Measurements from ENCODE around the gene HBM. TPM values are rescaled to one million over a fixed set of nuclear protein-coding genes. Genes with fewer than 3 reads are reported as not detected.
"Not testable (repeated sequence)": the region's sequence is repeated elsewhere in the genome, so short reads cannot be mapped to it uniquely, and the experiment has no call there.

Gene HBM
- total and polyA plus RNA-seq, 2 experiments from 2014 or later = not detected

DNA sequence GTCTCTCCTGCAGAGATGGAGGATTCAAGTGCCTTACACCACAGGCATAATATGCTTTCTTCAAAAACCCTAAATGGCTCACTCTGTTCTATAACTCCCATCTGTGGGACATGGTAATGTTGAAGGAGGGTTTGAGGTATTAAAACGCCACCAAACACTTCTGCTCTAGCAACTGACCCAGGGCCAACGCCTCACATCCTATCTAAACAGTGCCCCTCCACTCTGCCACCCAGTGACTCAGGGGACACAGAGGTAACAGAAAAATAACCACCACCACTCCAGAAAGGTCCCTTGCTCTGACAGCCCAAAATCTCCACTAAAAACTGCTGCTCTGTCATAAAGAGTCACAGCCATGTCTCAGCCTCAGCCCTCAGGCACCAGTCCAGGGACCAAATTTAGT is 45.0 kb upstream of the HBM start:
- no peaks in the 10 kb centered on the region for H3K27me3 ChIP-seq
- DNase-seq (ENCODE audit: low spot score) = no peak
- H3K4me2 ChIP-seq = no peak overlapping the region
- no peaks in the 10 kb centered on the region for H3K9me3 ChIP-seq (ENCODE audit: low read depth)
- no peaks in the 10 kb centered on the region for H3K36me3 ChIP-seq (replicated peaks; ENCODE audit: insufficient read depth, low read depth)
- no peaks in the 10 kb centered on the region for H3K4me1 ChIP-seq (ENCODE audit: insufficient read depth)
- WGBS (ENCODE audit: low lambda C conversion rate, missing lambda C conversion rate) = 95% methylated on average over 2 of the region's 2 CpGs
- H3K27ac ChIP-seq = no peak overlapping the region
- TF ChIP-seq EZH2 (IDR thresholded peaks at IDR 0.05; ENCODE audit: borderline replicate concordance) = no peak
- TF ChIP-seq, protein P1, sequence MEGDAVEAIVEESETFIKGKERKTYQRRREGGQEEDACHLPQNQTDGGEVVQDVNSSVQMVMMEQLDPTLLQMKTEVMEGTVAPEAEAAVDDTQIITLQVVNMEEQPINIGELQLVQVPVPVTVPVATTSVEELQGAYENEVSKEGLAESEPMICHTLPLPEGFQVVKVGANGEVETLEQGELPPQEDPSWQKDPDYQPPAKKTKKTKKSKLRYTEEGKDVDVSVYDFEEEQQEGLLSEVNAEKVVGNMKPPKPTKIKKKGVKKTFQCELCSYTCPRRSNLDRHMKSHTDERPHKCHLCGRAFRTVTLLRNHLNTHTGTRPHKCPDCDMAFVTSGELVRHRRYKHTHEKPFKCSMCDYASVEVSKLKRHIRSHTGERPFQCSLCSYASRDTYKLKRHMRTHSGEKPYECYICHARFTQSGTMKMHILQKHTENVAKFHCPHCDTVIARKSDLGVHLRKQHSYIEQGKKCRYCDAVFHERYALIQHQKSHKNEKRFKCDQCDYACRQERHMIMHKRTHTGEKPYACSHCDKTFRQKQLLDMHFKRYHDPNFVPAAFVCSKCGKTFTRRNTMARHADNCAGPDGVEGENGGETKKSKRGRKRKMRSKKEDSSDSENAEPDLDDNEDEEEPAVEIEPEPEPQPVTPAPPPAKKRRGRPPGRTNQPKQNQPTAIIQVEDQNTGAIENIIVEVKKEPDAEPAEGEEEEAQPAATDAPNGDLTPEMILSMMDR (IDR thresholded peaks at IDR 0.05; ENCODE audit: poor library complexity) = no peak
- TF ChIP-seq EZH2phosphoT487 (IDR thresholded peaks at IDR 0.05; ENCODE audit: low read depth, severe bottlenecking, unreplicated experiment) = no peak
- no peaks in the 10 kb centered on the region for H3K9me2 ChIP-seq (replicated peaks; ENCODE audit: insufficient read depth)
- no peak overlapping the region for H3K4me3 ChIP-seq
- H2AFZ ChIP-seq = no peak overlapping the region
- H4K20me1 ChIP-seq (ENCODE audit: insufficient read depth, poor library complexity, severe bottlenecking) = peaks cover 6% of the 10 kb centered on the region
- H3K79me2 ChIP-seq = peaks cover 3% of the 10 kb centered on the region

DNA sequence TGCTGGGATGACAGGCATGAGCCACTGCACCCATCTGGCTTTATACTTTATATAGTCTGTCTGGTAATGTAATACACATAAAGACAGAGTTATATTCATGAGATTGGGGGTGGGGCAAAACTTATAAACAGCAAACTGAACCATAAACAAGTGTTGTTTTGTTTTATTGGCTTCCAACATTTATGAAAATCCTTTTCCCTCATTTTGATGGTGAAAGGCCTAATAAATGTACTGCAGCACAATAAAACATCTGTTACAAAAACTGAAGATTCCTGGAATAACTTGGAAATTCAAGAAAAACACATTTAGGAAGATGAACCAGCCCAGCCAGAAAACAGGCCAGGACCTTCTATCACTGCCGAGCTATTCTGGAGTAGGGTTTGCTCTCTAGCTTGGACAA is 43.4 kb upstream of the HBM start:
- WGBS (ENCODE audit: low lambda C conversion rate, missing lambda C conversion rate) = 80% methylated on average over 1 of the region's 1 CpG
- H3K27ac ChIP-seq = peak overlapping the region; percentile 27
- no peaks in the 10 kb centered on the region for H3K9me3 ChIP-seq (ENCODE audit: low read depth)
- no peaks in the 10 kb centered on the region for H3K4me1 ChIP-seq (ENCODE audit: insufficient read depth)
- no peaks in the 10 kb centered on the region for H3K36me3 ChIP-seq (replicated peaks; ENCODE audit: insufficient read depth, low read depth)
- peaks cover 3% of the 10 kb centered on the region for H3K79me2 ChIP-seq
- H2AFZ ChIP-seq = no peak overlapping the region
- H4K20me1 ChIP-seq (ENCODE audit: insufficient read depth, poor library complexity, severe bottlenecking) = peaks cover 6% of the 10 kb centered on the region
- no peaks in the 10 kb centered on the region for H3K9me2 ChIP-seq (replicated peaks; ENCODE audit: insufficient read depth)
- H3K4me2 ChIP-seq = no peak overlapping the region
- DNase-seq (ENCODE audit: low spot score) = no peak
- H3K4me3 ChIP-seq = no peak overlapping the region
- TF ChIP-seq EZH2 (IDR thresholded peaks at IDR 0.05; ENCODE audit: borderline replicate concordance) = no peak
- TF ChIP-seq EZH2phosphoT487 (IDR thresholded peaks at IDR 0.05; ENCODE audit: low read depth, severe bottlenecking, unreplicated experiment) = no peak
- TF ChIP-seq, protein P1 (IDR thresholded peaks at IDR 0.05; ENCODE audit: poor library complexity) = no peak
- H3K27me3 ChIP-seq = no peaks in the 10 kb centered on the region

DNA sequence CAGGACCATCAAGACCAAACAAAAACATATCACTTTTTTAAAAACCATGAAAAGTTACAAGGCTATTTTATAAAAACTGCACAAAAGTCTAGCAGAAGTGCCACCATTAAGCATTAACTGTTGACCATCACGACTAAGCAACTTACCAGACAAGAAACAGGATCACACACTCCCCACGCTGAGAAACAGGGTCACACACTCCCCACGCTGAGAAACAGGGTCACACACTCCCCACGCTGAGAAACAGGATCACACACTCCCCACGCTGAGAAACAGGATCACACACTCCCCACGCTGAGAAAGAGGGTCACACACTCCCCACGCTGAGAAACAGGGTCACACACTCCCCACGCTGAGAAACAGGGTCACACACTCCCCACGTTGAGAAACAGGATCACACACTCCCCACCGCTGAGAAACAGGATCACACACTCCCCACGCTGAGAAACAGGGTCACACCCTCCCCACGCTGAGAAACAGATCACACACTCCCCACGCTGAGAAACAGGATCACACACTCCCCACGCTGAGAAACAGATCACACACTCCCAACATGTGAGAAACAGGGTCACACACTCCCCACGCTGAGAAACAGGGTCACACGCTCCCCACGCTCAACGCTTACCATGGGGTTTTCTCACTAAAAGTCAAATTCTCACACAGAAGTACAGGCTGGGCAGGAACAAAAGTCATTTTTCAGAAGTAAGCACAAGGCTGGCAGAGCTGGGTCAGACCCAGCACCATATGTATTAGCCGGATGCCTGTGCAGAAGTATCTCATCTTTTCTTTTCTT is 42.0 kb upstream of the HBM start:
- not testable (repeated sequence) for H2AFZ ChIP-seq; H3K4me1 ChIP-seq (ENCODE audit: insufficient read depth); H3K4me2 ChIP-seq; H3K9me3 ChIP-seq (ENCODE audit: low read depth); H3K9me2 ChIP-seq (replicated peaks; ENCODE audit: insufficient read depth); H4K20me1 ChIP-seq (ENCODE audit: insufficient read depth, poor library complexity, severe bottlenecking); H3K27ac ChIP-seq; H3K27me3 ChIP-seq; DNase-seq (ENCODE audit: low spot score); H3K4me3 ChIP-seq; H3K79me2 ChIP-seq; H3K36me3 ChIP-seq (replicated peaks; ENCODE audit: insufficient read depth, low read depth)
- 86% methylated on average over 12 of the region's 19 CpGs for WGBS (ENCODE audit: low lambda C conversion rate, missing lambda C conversion rate)

DNA sequence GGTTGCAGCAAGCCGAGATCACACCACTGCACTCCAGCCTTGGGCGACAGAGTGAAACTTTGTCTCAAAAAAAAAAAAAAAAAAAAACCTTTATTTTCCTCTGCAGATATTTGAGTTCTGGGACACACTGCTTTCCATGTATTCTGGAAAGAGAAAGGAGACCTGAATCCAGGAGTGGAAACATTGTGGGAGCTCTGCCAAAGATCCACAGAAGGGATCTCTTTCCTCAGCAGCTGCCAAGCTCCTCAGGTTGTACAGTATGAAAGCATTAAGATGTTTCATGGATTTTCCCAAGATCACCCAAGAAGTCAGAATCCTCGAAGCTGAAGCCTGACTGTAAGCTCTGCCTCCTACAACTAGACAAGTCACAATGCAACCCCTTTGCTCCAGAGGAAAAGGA is 40.8 kb upstream of the HBM start:
- TF ChIP-seq EZH2phosphoT487 (IDR thresholded peaks at IDR 0.05; ENCODE audit: low read depth, severe bottlenecking, unreplicated experiment) (no peak), EZH2 (IDR thresholded peaks at IDR 0.05; ENCODE audit: borderline replicate concordance) (no peak)
- TF ChIP-seq, protein P1 (IDR thresholded peaks at IDR 0.05; ENCODE audit: poor library complexity) = no peak
- peaks cover 6% of the 10 kb centered on the region for H4K20me1 ChIP-seq (ENCODE audit: insufficient read depth, poor library complexity, severe bottlenecking)
- no peak for DNase-seq (ENCODE audit: low spot score)
- H3K9me2 ChIP-seq (replicated peaks; ENCODE audit: insufficient read depth) = no peaks in the 10 kb centered on the region
- H3K4me1 ChIP-seq (ENCODE audit: insufficient read depth) = no peaks in the 10 kb centered on the region
- H3K4me2 ChIP-seq = no peak overlapping the region
- H3K79me2 ChIP-seq = peaks cover 3% of the 10 kb centered on the region
- no peak overlapping the region for H3K27ac ChIP-seq
- H3K27me3 ChIP-seq = no peaks in the 10 kb centered on the region
- WGBS (ENCODE audit: low lambda C conversion rate, missing lambda C conversion rate) = 94% methylated on average over 3 of the region's 3 CpGs
- H3K4me3 ChIP-seq = no peak overlapping the region
- H3K9me3 ChIP-seq (ENCODE audit: low read depth) = no peaks in the 10 kb centered on the region
- H3K36me3 ChIP-seq (replicated peaks; ENCODE audit: insufficient read depth, low read depth) = no peaks in the 10 kb centered on the region
- H2AFZ ChIP-seq = no peak overlapping the region

All from hepatocyte (in vitro differentiated cells).